HEK293 (cell line): Measurements from ENCODE around the gene HNRNPL.
"Not testable (repeated sequence)": the region's sequence is repeated elsewhere in the genome, so short reads cannot be mapped to it uniquely, and the experiment has no call there.

Experiments used
- CTCF ChIA-PET: fragments of 350-600 bp; formaldehyde crosslinking; extraction: SDS; loops from one replicate; lab custom pipeline; 2021; ENCODE audit warnings: antibody characterized with exemption; lab: Yijun Ruan, JAX
- POLR2A ChIA-PET: fragments of 300-600 bp; formaldehyde crosslinking; extraction: SDS; loops from one replicate; lab custom pipeline; 2020; ENCODE audit warnings: antibody characterized with exemption, inconsistent platforms; lab: Yijun Ruan, JAX
- H3K27ac ChIP-seq: fragments of 200-500 bp; sonication (Bioruptor generic); 2 replicates; pipeline ENCODE4 v1.5.1; 2014; ENCODE audit warnings: low read depth, low read length, control low read depth, inconsistent platforms; ENCODE audit errors: extremely low read depth
- H3K36me3 ChIP-seq, 2 experiments: fragments of 200-500 bp in 1 of 2; sonication (Bioruptor generic) in 1 of 2; 1 replicate in 1 of 2; 2 replicates in 1 of 2; pipeline ENCODE4 v1.5.1; 2014 to 2017; ENCODE audit warnings: inconsistent platforms in 2 of 2, low read length in 2 of 2; ENCODE audit not compliant: control insufficient read depth in 2 of 2, insufficient read depth in 1 of 2
- H3K4me1 ChIP-seq: fragments of 200-500 bp; sonication (Bioruptor generic); 2 replicates; pipeline ENCODE4 v1.5.1; 2014; ENCODE audit warnings: mild to moderate bottlenecking, low read length, inconsistent platforms; ENCODE audit not compliant: control insufficient read depth, insufficient read depth
- H3K4me3 ChIP-seq: 2 replicates; pipeline ENCODE4 v1.5.1; 2011; ENCODE audit warnings: low read depth, mild to moderate bottlenecking, control low read depth, low read length, moderate library complexity
- H3K9me3 ChIP-seq: fragments of 200-500 bp; sonication (Bioruptor generic); 2 replicates; pipeline ENCODE4 v1.5.1; 2014; ENCODE audit warnings: low read depth, low read length, inconsistent platforms; ENCODE audit not compliant: control insufficient read depth, insufficient read depth
- EGR2 ChIP-seq: fragments of 450-650 bp; formaldehyde crosslinking; IDR thresholded peaks from 2 replicates; pipeline ENCODE4 v1.5.1; 2016; ENCODE audit warnings: low read depth, missing biosample characterization, missing genetic modification characterization
- HOXA7 ChIP-seq: sonication (generic); formaldehyde crosslinking; IDR thresholded peaks from 2 replicates; pipeline ENCODE4 v1.8.1; 2022; ENCODE audit warnings: missing genetic modification reagents, borderline replicate concordance
- MYNN ChIP-seq: fragments of 450-650 bp; formaldehyde crosslinking; IDR thresholded peaks from 2 replicates; pipeline ENCODE4 v1.5.1; 2016; ENCODE audit warnings: missing biosample characterization, missing genetic modification characterization, borderline replicate concordance
- ZFHX2 ChIP-seq: fragments of 450-650 bp; formaldehyde crosslinking; conservative IDR thresholded peaks from 2 replicates; pipeline ENCODE4 v1.5.1; 2016; ENCODE audit warnings: missing biosample characterization, missing genetic modification characterization
- ZNF121 ChIP-seq: fragments of 450-650 bp; formaldehyde crosslinking; IDR thresholded peaks from 2 replicates; pipeline ENCODE4 v1.5.1; 2016; ENCODE audit warnings: missing biosample characterization, missing genetic modification characterization
- ZNF341 ChIP-seq: fragments of 450-650 bp; formaldehyde crosslinking; IDR thresholded peaks from 2 replicates; pipeline ENCODE4; 2016; ENCODE audit warnings: low read depth, missing biosample characterization, missing genetic modification characterization
- ZNF610 ChIP-seq: fragments of 450-650 bp; formaldehyde crosslinking; IDR thresholded peaks from 2 replicates; pipeline ENCODE4 v1.5.1; 2016; ENCODE audit warnings: missing biosample characterization, missing genetic modification characterization, borderline replicate concordance
- ZNF623 ChIP-seq: fragments of 450-650 bp; formaldehyde crosslinking; IDR thresholded peaks from 2 replicates; pipeline ENCODE4 v1.5.1; 2016; ENCODE audit warnings: missing biosample characterization, missing genetic modification characterization
- ZNF624 ChIP-seq: fragments of 450-650 bp; formaldehyde crosslinking; IDR thresholded peaks from 2 replicates; pipeline ENCODE4 v1.5.1; 2017; ENCODE audit warnings: missing biosample characterization, missing genetic modification characterization
- ZNF629 ChIP-seq: fragments of 450-650 bp; formaldehyde crosslinking; IDR thresholded peaks from 2 replicates; pipeline ENCODE4 v1.5.1; 2017; ENCODE audit warnings: missing biosample characterization, missing genetic modification characterization
- ZNF785 ChIP-seq: fragments of 450-650 bp; formaldehyde crosslinking; IDR thresholded peaks from 2 replicates; pipeline ENCODE4 v1.5.1; 2016; ENCODE audit warnings: missing biosample characterization, missing genetic modification characterization
- ZNF792 ChIP-seq: fragments of 450-650 bp; formaldehyde crosslinking; IDR thresholded peaks from 2 replicates; pipeline ENCODE4 v1.5.1; 2016; ENCODE audit warnings: missing biosample characterization, missing genetic modification characterization
- TF ChIP-seq, protein P1 (sequence below): fragments of 450-650 bp; formaldehyde crosslinking; IDR thresholded peaks from 2 replicates; pipeline ENCODE4 v1.5.1; 2016; ENCODE audit warnings: missing biosample characterization, missing genetic modification characterization
- TF ChIP-seq, protein P2 (sequence below): fragments of 450-650 bp; IDR thresholded peaks from 2 replicates; pipeline ENCODE4 v1.5.1; 2018; ENCODE audit warnings: missing biosample characterization, missing genetic modification characterization

Gene HNRNPL

DNA sequence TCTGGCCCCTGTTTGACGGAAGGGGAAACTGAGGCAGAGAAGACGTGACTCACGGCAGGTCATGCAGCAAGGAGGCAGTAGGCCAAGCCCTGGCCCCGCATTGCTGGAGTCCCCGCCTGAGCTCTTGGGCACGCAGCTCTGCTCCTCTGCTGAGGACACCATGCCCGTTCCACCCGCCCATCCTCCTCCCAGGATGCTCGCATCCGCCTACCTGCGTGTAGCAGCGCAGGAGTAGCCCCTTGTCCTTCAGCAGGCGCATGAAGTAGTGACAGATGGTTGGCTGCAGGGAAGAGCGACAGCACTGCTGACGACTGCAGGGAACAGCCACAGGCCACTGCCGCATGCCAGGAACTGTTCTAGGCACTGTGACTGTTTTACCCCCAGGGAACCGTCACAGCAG, 39.1 kb upstream of the HNRNPL start:
- Histone ChIP-seq H3K4me1 (peaks cover 3% of the 10 kb centered on the region; the same call in 1 of the 2 replicates), H3K4me3 (no peak overlapping the region)

DNA sequence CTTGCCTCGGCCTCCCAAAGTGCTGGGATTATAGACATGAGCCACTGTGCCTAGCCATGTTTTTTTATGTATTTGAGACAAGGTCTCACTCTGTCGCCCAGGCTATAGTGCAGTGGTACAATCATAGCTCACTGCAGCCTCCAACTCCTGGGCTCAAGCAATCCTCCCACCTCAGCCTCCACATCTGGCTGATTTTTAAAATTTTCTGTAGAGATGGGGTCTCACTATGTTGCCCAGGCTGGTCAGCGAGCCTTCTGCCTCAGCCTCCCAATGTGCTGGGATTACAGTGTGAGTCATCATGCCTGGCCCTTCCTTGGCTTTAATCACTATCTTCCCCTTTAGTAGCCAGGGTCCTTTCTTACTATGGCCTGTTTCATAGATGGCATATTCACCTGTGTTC, 34.9 kb upstream of the HNRNPL start:
- ChIA-PET POLR2A (interaction anchor here (0.7 kb wide), 2 partner anchors 381 to 468 kb away, joined by 3 to 4 read pairs; no protein-coding TSS in a partner anchor), CTCF (interaction anchor here (0.5 to 2.2 kb wide), 4 partner anchors 16 to 482 kb away, joined by 4 to 8 read pairs (median 5); partner anchors contain the start of genes FAM98C and NFKBIB)
- not testable (repeated sequence) for H3K4me3 ChIP-seq, H3K27ac ChIP-seq, H3K9me3 ChIP-seq, H3K4me1 ChIP-seq
- TF ChIP-seq, protein P1, sequence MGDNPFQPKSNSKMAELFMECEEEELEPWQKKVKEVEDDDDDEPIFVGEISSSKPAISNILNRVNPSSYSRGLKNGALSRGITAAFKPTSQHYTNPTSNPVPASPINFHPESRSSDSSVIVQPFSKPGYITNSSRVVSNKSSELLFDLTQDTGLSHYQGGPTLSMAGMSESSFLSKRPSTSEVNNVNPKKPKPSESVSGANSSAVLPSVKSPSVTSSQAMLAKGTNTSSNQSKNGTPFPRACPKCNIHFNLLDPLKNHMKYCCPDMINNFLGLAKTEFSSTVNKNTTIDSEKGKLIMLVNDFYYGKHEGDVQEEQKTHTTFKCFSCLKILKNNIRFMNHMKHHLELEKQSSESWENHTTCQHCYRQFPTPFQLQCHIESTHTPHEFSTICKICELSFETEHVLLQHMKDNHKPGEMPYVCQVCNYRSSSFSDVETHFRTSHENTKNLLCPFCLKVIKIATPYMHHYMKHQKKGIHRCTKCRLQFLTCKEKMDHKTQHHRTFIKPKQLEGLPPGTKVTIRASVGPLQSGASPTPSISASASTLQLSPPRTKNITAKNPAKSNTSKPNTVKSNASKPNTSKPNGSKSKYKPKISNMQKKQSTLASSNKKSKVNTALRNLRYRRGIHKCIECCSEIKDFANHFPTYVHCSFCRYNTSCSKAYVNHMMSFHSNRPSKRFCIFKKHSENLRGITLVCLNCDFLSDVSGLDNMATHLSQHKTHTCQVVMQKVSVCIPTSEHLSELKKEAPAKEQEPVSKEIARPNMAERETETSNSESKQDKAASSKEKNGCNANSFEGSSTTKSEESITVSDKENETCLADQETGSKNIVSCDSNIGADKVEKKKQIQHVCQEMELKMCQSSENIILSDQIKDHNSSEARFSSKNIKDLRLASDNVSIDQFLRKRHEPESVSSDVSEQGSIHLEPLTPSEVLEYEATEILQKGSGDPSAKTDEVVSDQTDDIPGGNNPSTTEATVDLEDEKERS (tag by site-specific recombination), result 0 out of 2 replicates have a peak, but pooled peaks have one; percentile 58
- TF ChIP-seq ZNF121, result peak; percentile 99
- peaks cover 19 to 51% of the 10 kb centered on the region in 2 experiments for H3K36me3 ChIP-seq

More for the DNA sequence above, 39.1 kb upstream of the HNRNPL start:
- Histone ChIP-seq H3K27ac (no peak overlapping the region), H3K36me3 (peaks cover 31 to 33% of the 10 kb centered on the region in 2 experiments), H3K9me3 (no peaks in the 10 kb centered on the region)
- POLR2A ChIA-PET, result interaction anchor here (0.6 to 2.0 kb wide), 3 partner anchors 12 to 38 kb away, joined by 3 to 9 read pairs (median 5); partner anchors contain the start of genes NFKBIB and SIRT2
- TF ChIP-seq ZNF629 (tag by site-specific recombination), result no peak
- TF ChIP-seq, protein P2, sequence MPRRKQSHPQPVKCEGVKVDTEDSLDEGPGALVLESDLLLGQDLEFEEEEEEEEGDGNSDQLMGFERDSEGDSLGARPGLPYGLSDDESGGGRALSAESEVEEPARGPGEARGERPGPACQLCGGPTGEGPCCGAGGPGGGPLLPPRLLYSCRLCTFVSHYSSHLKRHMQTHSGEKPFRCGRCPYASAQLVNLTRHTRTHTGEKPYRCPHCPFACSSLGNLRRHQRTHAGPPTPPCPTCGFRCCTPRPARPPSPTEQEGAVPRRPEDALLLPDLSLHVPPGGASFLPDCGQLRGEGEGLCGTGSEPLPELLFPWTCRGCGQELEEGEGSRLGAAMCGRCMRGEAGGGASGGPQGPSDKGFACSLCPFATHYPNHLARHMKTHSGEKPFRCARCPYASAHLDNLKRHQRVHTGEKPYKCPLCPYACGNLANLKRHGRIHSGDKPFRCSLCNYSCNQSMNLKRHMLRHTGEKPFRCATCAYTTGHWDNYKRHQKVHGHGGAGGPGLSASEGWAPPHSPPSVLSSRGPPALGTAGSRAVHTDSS, result no peak
- 0 out of 2 replicates have a peak, but pooled peaks have one; percentile 25 for TF ChIP-seq ZNF341 (tag by site-specific recombination)
- no peak for TF ChIP-seq ZNF624
- no peak for TF ChIP-seq ZNF785 (tag by site-specific recombination)
- TF ChIP-seq ZNF623 (tag by site-specific recombination), result peak; percentile 39; the same call in 1 of the 2 replicates
- CTCF ChIA-PET, result interaction anchor here (0.6 to 4.1 kb wide), 12 partner anchors 12 to 1416 kb away, joined by 3 to 84 read pairs (median 6); partner anchors contain the start of genes MRPS12, RINL and SARS2

DNA sequence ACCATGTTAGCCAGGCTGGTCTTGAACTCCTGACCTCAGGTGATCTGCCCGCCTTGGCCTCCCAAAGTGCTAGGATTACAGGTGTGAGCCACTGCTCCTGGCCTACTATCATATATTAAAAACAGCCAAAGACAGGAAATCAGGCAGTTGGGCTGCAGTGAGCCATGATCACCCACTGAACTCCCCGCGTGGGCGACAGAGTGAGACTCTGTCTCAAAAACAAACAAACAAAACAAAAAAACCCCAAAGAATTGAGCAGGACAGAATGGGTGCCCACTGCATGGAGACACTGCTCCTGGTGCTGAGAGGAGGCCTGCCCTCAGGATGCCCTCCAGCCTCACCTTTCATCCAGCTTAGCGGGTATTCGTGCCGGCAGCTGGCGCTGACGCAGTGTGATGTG, 33.5 kb upstream of the HNRNPL start:
- POLR2A ChIA-PET, result interaction anchor here (0.6 to 2.4 kb wide), 2 partner anchors 34 to 52 kb away, joined by 5 to 9 read pairs; no protein-coding TSS in a partner anchor
- CTCF ChIA-PET, result interaction anchor here (0.6 to 1.4 kb wide), 2 partner anchors 13 to 227 kb away, joined by 6 to 8 read pairs; no protein-coding TSS in a partner anchor
- H3K27ac ChIP-seq, result 0 out of 2 replicates have a peak overlapping the region, but pooled peaks have one; percentile 2
- H3K36me3 ChIP-seq, result peaks cover 9 to 51% of the 10 kb centered on the region in 2 experiments
- H3K9me3 ChIP-seq, result no peaks in the 10 kb centered on the region
- no peak overlapping the region for H3K4me3 ChIP-seq
- TF ChIP-seq HOXA7 (CRISPR knock-in tag) (no peak), ZNF792 (tag by site-specific recombination) (no peak), ZNF610 (tag by site-specific recombination) (no peak), EGR2 (tag by site-specific recombination) (0 out of 2 replicates have a peak, but pooled peaks have one; percentile 30), MYNN (tag by site-specific recombination) (no peak), ZFHX2 (peak; percentile 66)
- H3K4me1 ChIP-seq, result peaks cover 4% of the 10 kb centered on the region
